Type B pancreatic cell (in vitro differentiated cells): Measurements from ENCODE around the gene LRRC53. TPM values are rescaled to one million over a fixed set of nuclear protein-coding genes. Genes with fewer than 3 reads are reported as not detected.

Source experiments
- DNase-seq: peaks from one replicate; pipeline ENCODE4 v3.0.0; 2021; ENCODE audit warnings: mixed read lengths; ENCODE audit not compliant: unreplicated experiment; ENCODE audit errors: extremely low spot score
- H3K27ac Mint-ChIP-seq: 2 replicates; pipeline ENCODE4 v1.8.0; 2021; ENCODE audit warnings: mild to moderate bottlenecking, mixed read lengths
- H3K27me3 Mint-ChIP-seq: 2 replicates; pipeline ENCODE4 v1.8.0; 2021; ENCODE audit warnings: mixed read lengths
- H3K36me3 Mint-ChIP-seq: 2 replicates; pipeline ENCODE4 v1.8.0; 2021; ENCODE audit warnings: mixed read lengths
- H3K4me1 Mint-ChIP-seq: one replicate; pipeline ENCODE4 v1.8.0; 2021; ENCODE audit warnings: mixed read lengths; ENCODE audit not compliant: unreplicated experiment
- H3K4me3 Mint-ChIP-seq: 2 replicates; pipeline ENCODE4 v1.8.0; 2021; ENCODE audit warnings: mild to moderate bottlenecking, mixed read lengths
- H3K9me3 Mint-ChIP-seq: 2 replicates; pipeline ENCODE4 v1.8.0; 2021; ENCODE audit warnings: mixed read lengths
- CTCF ChIP-seq: fragments of 200-600 bp; sonication (generic); conservative IDR thresholded peaks from 2 replicates; pipeline ENCODE4 v1.5.0; 2021; ENCODE audit warnings: antibody characterized with exemption, mild to moderate bottlenecking
- total RNA-seq: library from RNA; stranded (reverse); gene quantifications from 2 replicates; pipeline ENCODE4 v1.2.1, GENCODE V29; 2021; ENCODE audit warnings: low replicate concordance

The LRRC53 gene
- total RNA-seq, 1 donor from 2014 or later: not detected

- H3K36me3 Mint-ChIP-seq: no peaks in the 10 kb centered on the region
- H3K4me3 Mint-ChIP-seq: no peak overlapping the region
- no peaks in the 10 kb centered on the region for H3K9me3 Mint-ChIP-seq
- H3K27me3 Mint-ChIP-seq: peaks cover 2% of the 10 kb centered on the region
- H3K27ac Mint-ChIP-seq: no peak overlapping the region
- peaks cover 9% of the 10 kb centered on the region for H3K4me1 Mint-ChIP-seq
- no peak for TF ChIP-seq CTCF
- DNase-seq: no peak
These were observed 9.7 kb upstream of the LRRC53 start for GRCh38 chr1:74522148-74522547.

- no peak overlapping the region for H3K4me3 Mint-ChIP-seq
- peaks cover 10% of the 10 kb centered on the region for H3K27me3 Mint-ChIP-seq
These were observed 5.2 kb upstream of the LRRC53 start for GRCh38 chr1:74517599-74518051.

GRCh38 chr1:74513411-74514300 is 1.2 kb upstream of the LRRC53 start:
- H3K4me3 Mint-ChIP-seq: no peak overlapping the region
- no peaks in the 10 kb centered on the region for H3K9me3 Mint-ChIP-seq
- no peak for DNase-seq
- H3K4me1 Mint-ChIP-seq: no peaks in the 10 kb centered on the region
- TF ChIP-seq CTCF: no peak
- H3K27me3 Mint-ChIP-seq: peaks cover 14% of the 10 kb centered on the region
- H3K36me3 Mint-ChIP-seq: no peaks in the 10 kb centered on the region
- H3K27ac Mint-ChIP-seq: no peak overlapping the region

More at GRCh38 chr1:74517599-74518051, 5.2 kb upstream of the LRRC53 start:
- H3K4me1 Mint-ChIP-seq: peaks cover 9% of the 10 kb centered on the region
- TF ChIP-seq CTCF: no peak
- H3K27ac Mint-ChIP-seq: no peak overlapping the region
- DNase-seq: no peak
- no peaks in the 10 kb centered on the region for H3K36me3 Mint-ChIP-seq
- H3K9me3 Mint-ChIP-seq: no peaks in the 10 kb centered on the region

- H3K4me1 Mint-ChIP-seq: no peaks in the 10 kb centered on the region
- H3K36me3 Mint-ChIP-seq: no peaks in the 10 kb centered on the region
- no peak overlapping the region for H3K4me3 Mint-ChIP-seq
- no peaks in the 10 kb centered on the region for H3K9me3 Mint-ChIP-seq
- H3K27ac Mint-ChIP-seq: no peak overlapping the region
- peaks cover 18% of the 10 kb centered on the region for H3K27me3 Mint-ChIP-seq
- DNase-seq: no peak
- no peak for TF ChIP-seq CTCF
These were observed 4.0 kb downstream of the LRRC53 start for GRCh38 chr1:74508449-74508848.

- TF ChIP-seq CTCF: no peak
- no peaks in the 10 kb centered on the region for H3K9me3 Mint-ChIP-seq
- no peak overlapping the region for H3K27ac Mint-ChIP-seq
- DNase-seq: no peak
- no peaks in the 10 kb centered on the region for H3K4me1 Mint-ChIP-seq
- H3K36me3 Mint-ChIP-seq: no peaks in the 10 kb centered on the region
- H3K4me3 Mint-ChIP-seq: no peak overlapping the region
- H3K27me3 Mint-ChIP-seq: peaks cover 9% of the 10 kb centered on the region
These were observed 6.3 kb downstream of the LRRC53 start for GRCh38 chr1:74505928-74506710.
